MG63 (cell line): Measurements from ENCODE around the gene CEACAM4. TPM values are rescaled to one million over a fixed set of nuclear protein-coding genes. Genes with fewer than 3 reads are reported as not detected.

Source experiments
- DNase-seq: peaks from one replicate; pipeline ENCODE4 v3.0.0-alpha.2; 2020
- H3K27me3 ChIP-seq: fragments of 250-450 bp; sonication (Bioruptor Pico); 2 replicates; pipeline ENCODE4 v1.5.1; 2020; ENCODE audit warnings: mild to moderate bottlenecking, moderate library complexity
- H3K36me3 ChIP-seq: fragments of 250-450 bp; sonication (Bioruptor Pico); 2 replicates; pipeline ENCODE4 v1.5.1; 2020; ENCODE audit warnings: mild to moderate bottlenecking, moderate library complexity
- H3K4me3 ChIP-seq: fragments of 250-450 bp; sonication (Bioruptor Pico); 2 replicates; pipeline ENCODE4 v1.5.1; 2020; ENCODE audit warnings: mild to moderate bottlenecking, moderate library complexity
- H3K9me3 ChIP-seq: fragments of 250-450 bp; sonication (Bioruptor Pico); 2 replicates; pipeline ENCODE4 v1.5.1; 2020; ENCODE audit warnings: mild to moderate bottlenecking, moderate library complexity
- total RNA-seq: library from RNA; depleted of rRNA; stranded (reverse); fragments of >200 nt; shearing (Covaris generic); gene quantifications from 2 replicates; pipeline ENCODE4 v1.2.3, GENCODE V29; 2014; ENCODE audit warnings: low replicate concordance

The CEACAM4 gene
- total RNA-seq, 1 experiment from 2014 or later: not detected

DNA sequence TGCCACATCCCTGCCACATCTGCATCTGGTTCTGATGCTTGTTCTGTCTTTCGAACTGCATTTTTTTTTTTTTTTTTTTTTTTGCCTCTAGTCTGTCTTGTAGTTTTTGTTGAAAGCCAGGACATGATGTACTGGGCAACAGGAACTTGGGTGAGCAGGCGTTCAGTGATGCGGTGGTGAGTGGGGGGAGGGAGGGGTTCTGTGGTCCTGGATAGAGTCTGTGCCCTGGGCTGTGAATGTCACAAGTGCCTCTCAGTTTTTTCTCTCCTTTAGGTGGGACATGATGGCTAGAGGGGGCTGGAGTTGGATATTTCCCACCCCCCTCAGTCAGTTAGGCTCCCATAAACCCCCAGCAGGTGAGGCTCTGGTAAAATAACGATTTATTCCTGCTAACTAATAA, 3.5 kb downstream of the CEACAM4 start:
- no peak for DNase-seq
- Histone ChIP-seq H3K27me3 (no peaks in the 10 kb centered on the region), H3K4me3 (no peak overlapping the region)

GRCh38 chr19:41621654-41622053, 5.2 kb downstream of the CEACAM4 start:
- no peaks in the 10 kb centered on the region for H3K9me3 ChIP-seq
- H3K27me3 ChIP-seq: no peaks in the 10 kb centered on the region
- no peak overlapping the region for H3K4me3 ChIP-seq
- H3K36me3 ChIP-seq: no peaks in the 10 kb centered on the region
- DNase-seq: no peak

More for the DNA sequence above, 3.5 kb downstream of the CEACAM4 start:
- Histone ChIP-seq H3K36me3 (no peaks in the 10 kb centered on the region), H3K9me3 (no peaks in the 10 kb centered on the region)

DNA sequence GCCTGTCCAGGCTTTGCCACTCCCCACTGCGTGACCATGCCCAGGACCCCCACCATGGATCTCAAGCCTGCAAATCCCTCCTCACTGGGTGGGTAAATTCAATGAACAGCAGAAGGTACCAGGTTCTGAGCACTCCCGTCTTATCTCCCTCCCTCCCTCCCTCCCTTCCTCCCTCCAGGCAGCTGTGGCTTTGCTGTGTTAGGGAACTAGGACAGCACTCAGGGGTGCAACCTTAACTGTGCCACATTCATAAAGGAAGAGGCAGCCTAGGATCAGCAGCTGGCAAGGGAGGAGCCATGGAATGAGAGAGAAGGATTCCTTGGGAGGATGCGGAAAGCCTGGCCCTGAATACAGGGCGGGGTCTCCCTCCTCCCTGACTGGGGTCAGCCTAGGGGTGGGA, 5.6 kb downstream of the CEACAM4 start:
- Histone ChIP-seq H3K9me3 (no peaks in the 10 kb centered on the region), H3K27me3 (no peaks in the 10 kb centered on the region), H3K4me3 (no peak overlapping the region), H3K36me3 (no peaks in the 10 kb centered on the region)
- DNase-seq: no peak

DNA sequence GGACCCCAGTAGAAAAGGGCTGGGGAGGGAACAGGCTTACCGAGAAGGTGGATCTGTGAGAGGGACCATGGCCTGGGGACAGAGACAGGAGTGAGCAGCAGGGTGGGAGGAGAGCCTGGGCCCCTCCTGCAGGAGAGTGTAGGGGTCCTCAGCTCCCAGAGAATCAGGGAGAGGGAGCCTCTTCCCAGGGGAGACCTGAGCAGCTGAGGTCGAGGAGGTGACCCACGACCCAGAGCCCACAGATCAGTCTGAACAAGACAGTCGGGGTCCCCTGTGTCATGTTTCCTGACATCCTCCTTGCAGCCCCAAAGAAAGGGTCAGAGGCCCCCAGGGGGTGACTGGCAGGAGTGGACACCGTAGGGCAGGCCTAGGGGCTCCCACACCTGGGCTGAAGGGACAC, 6.7 kb downstream of the CEACAM4 start:
- DNase-seq: no peak
- H3K27me3 ChIP-seq: no peaks in the 10 kb centered on the region
- H3K4me3 ChIP-seq: no peak overlapping the region
- H3K9me3 ChIP-seq: no peaks in the 10 kb centered on the region
- no peaks in the 10 kb centered on the region for H3K36me3 ChIP-seq

GRCh38 chr19:41619018-41619556, 7.8 kb downstream of the CEACAM4 start:
- Histone ChIP-seq H3K9me3 (no peaks in the 10 kb centered on the region), H3K27me3 (no peaks in the 10 kb centered on the region), H3K4me3 (no peak overlapping the region), H3K36me3 (no peaks in the 10 kb centered on the region)
- no peak for DNase-seq

DNA sequence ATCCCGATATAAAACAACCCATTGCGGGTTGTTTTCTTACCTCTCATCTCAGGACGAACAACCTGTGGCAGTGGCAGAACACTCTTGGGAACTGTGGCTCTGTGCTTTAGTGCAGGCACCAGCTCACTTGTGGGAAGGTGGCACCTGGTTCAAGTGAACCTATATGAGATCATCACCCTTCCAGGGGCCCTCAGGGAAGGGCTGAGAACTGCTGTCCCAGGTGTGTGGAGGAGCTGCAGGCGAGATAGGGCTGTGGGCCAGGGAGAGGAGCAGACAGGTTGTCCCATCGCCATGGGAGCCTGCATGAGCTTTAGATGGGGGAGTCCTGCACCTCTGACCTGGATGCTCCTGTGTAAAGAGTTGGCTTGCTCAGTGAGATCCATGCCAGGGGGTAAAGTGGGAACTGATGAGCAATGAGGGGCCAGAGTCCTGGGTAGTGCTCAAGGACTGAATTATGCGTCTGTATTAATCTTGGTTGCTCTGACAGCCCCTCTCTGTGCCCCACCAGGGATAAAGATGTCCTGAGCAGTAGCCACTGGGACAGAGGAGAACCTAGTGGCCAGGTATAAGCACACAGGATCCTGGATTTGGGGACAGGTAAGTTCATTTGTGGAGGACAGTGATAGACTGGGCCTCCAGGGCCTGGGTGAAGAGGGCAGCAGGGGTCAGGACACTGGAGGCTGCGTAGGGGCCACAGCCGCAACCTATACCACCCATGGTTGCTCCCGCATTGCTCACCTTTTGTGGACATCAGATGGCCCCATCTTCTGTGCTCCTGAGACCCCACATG, 8.7 kb downstream of the CEACAM4 start:
- H3K4me3 ChIP-seq: no peak overlapping the region
- no peak for DNase-seq
- H3K9me3 ChIP-seq: no peaks in the 10 kb centered on the region
- no peaks in the 10 kb centered on the region for H3K36me3 ChIP-seq
- no peaks in the 10 kb centered on the region for H3K27me3 ChIP-seq

DNA sequence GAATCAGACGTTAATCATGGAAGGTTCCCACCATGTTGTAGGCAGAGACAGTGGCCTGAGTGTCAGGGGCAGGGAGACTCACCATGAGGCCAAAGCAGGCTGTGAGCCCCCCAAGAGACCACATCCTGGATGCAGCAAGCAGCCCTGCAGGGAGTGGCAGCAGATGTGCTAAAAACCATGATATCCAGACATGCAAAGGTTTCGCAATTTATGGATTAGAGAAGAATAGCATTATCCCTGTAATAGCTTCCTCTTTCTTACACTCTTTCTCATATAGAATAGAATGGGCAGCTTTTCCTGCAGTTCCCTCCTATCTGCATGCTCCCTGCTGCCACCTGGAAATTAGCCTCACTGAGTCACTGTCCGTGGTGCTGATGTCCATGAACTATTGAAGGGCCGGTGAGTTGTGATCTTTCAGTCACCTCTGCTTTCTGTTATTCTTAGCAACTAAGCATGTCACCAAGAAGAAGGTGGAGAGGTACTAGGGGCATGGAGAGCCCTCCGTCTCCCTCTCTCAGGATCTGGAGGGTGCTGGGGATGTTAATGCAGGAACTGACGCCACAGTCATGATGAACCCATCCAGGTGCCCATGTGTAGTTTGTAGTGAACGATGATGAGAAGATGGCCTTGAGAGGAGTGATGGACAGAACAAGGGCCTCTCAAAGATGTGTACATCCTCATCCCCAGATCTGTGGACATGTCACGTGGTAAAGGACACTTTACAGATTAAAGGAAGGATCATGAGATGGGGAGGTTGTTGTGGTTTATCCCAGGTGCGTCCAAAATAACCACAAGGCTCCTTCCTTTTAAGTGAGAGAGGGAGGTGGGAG, 9.9 kb downstream of the CEACAM4 start:
- DNase-seq: peak; percentile 9
- no peaks in the 10 kb centered on the region for H3K36me3 ChIP-seq
- H3K9me3 ChIP-seq: no peaks in the 10 kb centered on the region

GRCh38 chr19:41615207-41615606, 11.7 kb downstream of the CEACAM4 start:
- Histone ChIP-seq H3K36me3 (no peaks in the 10 kb centered on the region), H3K9me3 (no peaks in the 10 kb centered on the region), H3K4me3 (no peak overlapping the region), H3K27me3 (no peaks in the 10 kb centered on the region; the same call in 1 of the 2 replicates)
- DNase-seq: no peak

More for the DNA sequence above, 9.9 kb downstream of the CEACAM4 start:
- no peak overlapping the region for H3K4me3 ChIP-seq
- no peaks in the 10 kb centered on the region for H3K27me3 ChIP-seq

- Histone ChIP-seq H3K9me3 (no peaks in the 10 kb centered on the region), H3K4me3 (no peak overlapping the region), H3K36me3 (no peaks in the 10 kb centered on the region), H3K27me3 (peaks cover 15% of the 10 kb centered on the region)
- DNase-seq: no peak
These were observed 14.4 kb downstream of the CEACAM4 start for GRCh38 chr19:41612483-41612882.

DNA sequence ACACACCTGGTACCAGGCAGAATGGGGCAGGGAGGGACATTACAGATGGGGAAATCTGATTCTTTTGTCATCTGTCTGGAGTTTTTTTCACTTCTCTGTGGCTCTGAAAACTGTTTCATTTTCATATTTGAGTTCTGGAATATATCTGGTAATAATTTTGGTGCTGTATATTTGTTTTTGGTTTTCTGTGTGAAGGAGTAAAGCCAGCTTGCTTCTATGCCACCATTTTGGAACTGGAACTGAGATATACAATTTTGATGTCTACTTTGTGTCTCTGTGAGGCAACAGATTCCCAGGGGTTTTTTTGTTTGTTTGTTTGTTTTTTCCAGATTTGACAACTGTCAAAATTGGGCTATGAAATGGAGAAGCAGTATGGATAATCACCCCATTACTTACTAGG, 16.1 kb downstream of the CEACAM4 start:
- Histone ChIP-seq H3K36me3 (no peaks in the 10 kb centered on the region), H3K9me3 (no peaks in the 10 kb centered on the region)
- no peak for DNase-seq

GRCh38 chr19:41607668-41608067, 19.2 kb downstream of the CEACAM4 start:
- no peak for DNase-seq
- Histone ChIP-seq H3K4me3 (no peak overlapping the region), H3K36me3 (no peaks in the 10 kb centered on the region), H3K9me3 (no peaks in the 10 kb centered on the region), H3K27me3 (peaks cover 28% of the 10 kb centered on the region)

More for the DNA sequence above, 16.1 kb downstream of the CEACAM4 start:
- peaks cover 15% of the 10 kb centered on the region for H3K27me3 ChIP-seq
- H3K4me3 ChIP-seq: no peak overlapping the region

DNA sequence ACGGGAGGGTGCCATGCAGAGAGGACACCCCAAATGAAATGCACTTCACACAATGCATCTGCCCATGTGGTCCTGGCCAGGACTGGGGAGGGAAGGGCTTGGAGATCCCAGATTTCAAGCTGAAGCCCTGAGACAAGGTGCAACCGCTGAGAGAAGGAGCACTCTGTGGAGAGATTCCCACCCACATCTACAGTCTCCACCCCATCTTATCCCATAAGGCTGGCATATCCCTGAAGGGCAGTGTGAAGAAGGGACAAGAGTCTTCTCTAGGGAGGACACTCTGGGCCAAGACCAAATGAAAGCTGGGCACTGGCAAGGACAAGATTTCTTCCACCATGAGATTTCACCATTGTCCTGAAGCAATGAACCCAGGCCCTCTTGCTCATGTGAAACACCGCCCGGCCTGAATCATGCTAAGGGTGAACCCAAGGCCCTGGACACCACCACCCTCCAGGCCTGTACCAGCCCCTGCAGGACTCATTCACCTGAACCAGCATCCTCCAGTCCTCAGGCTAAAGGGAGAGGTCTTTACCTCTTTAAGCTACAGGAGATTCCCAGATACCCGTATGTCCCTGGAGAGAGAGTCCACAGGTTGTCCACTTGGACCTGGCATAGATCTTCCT, 20.5 kb downstream of the CEACAM4 start:
- DNase-seq: no peak
- no peaks in the 10 kb centered on the region for H3K9me3 ChIP-seq
- no peak overlapping the region for H3K4me3 ChIP-seq
- peaks cover 34% of the 10 kb centered on the region for H3K27me3 ChIP-seq
- H3K36me3 ChIP-seq: no peaks in the 10 kb centered on the region

GRCh38 chr19:41604831-41605230, 22.0 kb downstream of the CEACAM4 start:
- Histone ChIP-seq H3K9me3 (no peaks in the 10 kb centered on the region), H3K36me3 (no peaks in the 10 kb centered on the region), H3K4me3 (no peak overlapping the region), H3K27me3 (peaks cover 32% of the 10 kb centered on the region)
- no peak for DNase-seq

GRCh38 chr19:41601771-41602170, 25.1 kb downstream of the CEACAM4 start:
- H3K9me3 ChIP-seq: 0 out of 2 replicates have a peak, but pooled peaks cover 2% of the 10 kb centered on the region
- no peaks in the 10 kb centered on the region for H3K36me3 ChIP-seq
- no peak for DNase-seq
- no peak overlapping the region for H3K4me3 ChIP-seq
- peaks cover 24% of the 10 kb centered on the region for H3K27me3 ChIP-seq

GRCh38 chr19:41599175-41599966, 27.5 kb downstream of the CEACAM4 start:
- Histone ChIP-seq H3K9me3 (0 out of 2 replicates have a peak, but pooled peaks cover 2% of the 10 kb centered on the region), H3K4me3 (no peak overlapping the region), H3K36me3 (no peaks in the 10 kb centered on the region), H3K27me3 (peaks cover 26% of the 10 kb centered on the region)
- DNase-seq: no peak

DNA sequence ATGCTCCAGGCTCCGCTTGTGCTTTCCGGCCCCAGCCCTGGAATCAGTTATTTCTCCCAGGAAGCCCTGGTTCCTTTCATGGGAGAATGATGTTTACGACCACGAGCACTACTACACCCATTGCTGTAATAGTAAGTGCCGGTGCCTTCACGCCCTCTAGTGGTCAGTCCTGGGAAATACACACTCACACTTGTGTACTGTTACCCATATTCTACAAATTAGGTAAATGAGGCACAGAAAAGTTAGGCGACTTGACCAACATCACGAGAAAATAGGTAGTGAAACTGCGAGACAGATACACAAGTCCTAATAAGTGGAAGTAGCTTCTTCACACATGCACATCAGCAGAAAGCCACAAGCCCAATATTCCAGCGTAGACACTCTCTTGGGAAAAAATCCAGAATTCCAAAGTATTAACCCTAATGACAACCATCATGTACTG, 29.3 kb downstream of the CEACAM4 start:
- Histone ChIP-seq H3K4me3 (no peak overlapping the region), H3K27me3 (peaks cover 14% of the 10 kb centered on the region), H3K36me3 (no peaks in the 10 kb centered on the region), H3K9me3 (0 out of 2 replicates have a peak, but pooled peaks cover 2% of the 10 kb centered on the region)
- DNase-seq: peak; percentile 45
